Measurements from ENCODE around the gene YAP1.
"Not testable (repeated sequence)": the region's sequence is repeated elsewhere in the genome, so short reads cannot be mapped to it uniquely, and the experiment has no call there.

YAP1 gene

DNA sequence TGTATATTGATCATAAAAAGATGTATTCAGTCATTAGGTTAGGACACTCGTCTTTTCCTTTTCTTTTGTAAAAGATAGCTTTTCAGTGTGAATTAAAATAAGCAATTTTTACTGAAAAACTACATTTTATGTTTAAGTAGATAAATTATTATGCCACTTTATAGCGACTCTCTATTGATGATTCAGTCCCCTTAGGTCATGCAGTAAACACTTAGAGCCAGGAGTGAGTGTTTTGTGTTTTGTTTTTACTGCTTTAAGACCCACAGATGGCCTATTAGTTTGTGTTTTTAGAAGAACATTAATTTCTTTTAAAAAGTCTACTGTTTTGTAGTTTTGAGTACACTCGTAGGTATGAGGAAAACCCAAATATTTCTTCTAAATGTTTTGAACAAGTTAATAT, 86.6 kb downstream of the YAP1 start:
- no peak for DNase-seq (ENCODE audit: low read depth in 2 of 3, low spot score in 2 of 3)

DNA sequence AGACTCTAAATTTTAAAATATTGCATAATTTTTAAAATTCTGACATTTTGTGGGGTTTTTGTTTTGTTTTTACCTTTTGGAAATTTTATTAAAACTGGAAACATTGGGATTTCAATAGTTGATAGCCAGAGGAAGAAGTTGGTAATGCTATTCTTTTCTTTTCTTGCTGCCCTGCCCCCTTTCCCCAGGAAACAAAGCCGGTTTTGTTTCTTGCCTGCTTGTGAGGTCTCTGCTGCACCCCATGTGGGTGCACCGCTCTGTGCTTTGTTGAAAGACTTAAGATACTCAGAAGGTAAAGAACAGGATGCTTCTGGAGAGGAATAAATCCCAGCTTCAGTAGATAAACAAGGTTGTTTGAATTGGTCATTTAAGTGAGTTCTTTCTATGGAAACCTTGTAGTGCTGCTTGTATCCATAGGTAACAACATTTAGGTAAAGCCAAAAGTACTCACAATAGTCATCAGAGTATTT, 87.5 kb downstream of the YAP1 start:
- no peak for DNase-seq (ENCODE audit: low read depth in 2 of 3, low spot score in 2 of 3)

DNA sequence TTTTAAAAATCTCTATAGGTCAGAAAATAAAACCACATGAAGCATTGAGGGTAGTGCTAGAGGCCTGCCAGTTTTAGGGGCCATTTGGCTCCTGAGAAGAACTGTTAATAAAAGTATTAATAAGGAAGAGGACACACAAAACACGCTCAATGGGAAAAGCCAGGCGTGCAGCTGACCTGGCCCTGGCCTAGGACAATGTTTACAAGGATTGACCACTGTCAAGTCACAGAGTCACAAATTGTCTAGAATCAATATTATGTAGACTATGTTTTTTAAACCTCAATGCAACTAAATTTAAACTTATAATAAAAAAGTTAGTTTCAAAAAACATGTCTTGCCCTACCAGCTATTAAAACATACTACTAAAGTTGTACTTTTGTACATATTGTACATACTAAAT, 89.4 kb downstream of the YAP1 start:
- DNase-seq (ENCODE audit: low read depth in 2 of 3, low spot score in 2 of 3), result no peak

DNA sequence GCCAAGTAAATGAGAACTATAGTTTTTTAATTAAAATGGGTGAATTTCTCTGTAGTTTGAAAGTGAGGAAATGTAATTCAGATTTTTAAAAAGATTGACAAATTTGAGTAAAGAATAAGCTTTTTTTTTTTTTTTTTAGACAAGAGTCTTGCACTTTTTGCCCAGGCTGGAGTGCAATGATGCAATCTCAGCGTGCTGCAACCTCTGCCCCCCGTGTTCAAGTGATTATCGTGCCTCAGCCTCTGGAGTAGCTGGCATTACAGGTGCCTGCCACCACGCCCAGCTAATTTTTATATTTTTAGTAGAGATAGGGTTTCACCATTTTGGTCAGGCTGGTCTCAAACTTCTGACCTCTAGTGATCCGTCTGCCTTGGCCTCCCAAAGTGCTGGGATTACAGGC, 90.1 kb downstream of the YAP1 start:
- not testable (repeated sequence) for DNase-seq (ENCODE audit: low read depth in 2 of 3, low spot score in 2 of 3)

DNA sequence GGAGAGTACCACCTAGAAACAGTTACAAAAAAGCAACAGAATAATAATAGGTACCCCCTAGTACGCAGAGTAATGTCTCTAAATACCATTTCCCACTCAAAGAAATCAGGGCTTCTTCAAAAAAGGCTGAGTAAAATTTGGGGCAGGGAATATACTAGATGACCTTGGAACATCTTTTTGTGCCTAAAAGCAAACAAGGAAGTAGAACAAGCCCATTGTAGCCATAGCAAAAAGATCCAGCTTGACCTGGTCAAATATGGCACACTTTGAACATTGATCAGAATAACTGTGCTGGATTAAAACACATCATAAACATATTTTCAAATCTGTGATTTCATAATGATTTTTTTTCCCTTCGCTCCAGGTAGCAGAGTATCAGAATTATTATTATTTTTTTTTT, 91.5 kb downstream of the YAP1 start:
- DNase-seq (ENCODE audit: low read depth in 2 of 3, low spot score in 2 of 3), result no peak

DNA sequence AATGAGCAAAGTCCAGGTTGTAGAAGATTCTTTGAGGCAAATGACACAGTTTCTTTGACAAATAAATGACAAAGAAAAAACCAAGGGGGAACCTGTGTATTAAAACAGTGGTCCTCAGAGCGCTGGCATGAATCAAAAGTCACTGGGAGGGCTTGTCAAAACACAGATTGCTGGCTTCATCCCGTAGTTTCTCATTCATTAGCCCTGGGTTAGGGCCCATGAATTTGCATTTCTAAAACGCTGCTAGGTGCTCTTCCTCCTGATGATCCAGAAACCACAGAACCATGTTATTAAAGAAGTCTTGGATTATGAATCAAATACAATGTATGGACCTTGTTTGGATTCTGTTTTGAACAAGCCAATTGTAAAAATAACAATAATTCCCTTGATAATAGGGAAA, 92.7 kb downstream of the YAP1 start:
- no peak for DNase-seq (ENCODE audit: low read depth in 2 of 3, low spot score in 2 of 3)

DNA sequence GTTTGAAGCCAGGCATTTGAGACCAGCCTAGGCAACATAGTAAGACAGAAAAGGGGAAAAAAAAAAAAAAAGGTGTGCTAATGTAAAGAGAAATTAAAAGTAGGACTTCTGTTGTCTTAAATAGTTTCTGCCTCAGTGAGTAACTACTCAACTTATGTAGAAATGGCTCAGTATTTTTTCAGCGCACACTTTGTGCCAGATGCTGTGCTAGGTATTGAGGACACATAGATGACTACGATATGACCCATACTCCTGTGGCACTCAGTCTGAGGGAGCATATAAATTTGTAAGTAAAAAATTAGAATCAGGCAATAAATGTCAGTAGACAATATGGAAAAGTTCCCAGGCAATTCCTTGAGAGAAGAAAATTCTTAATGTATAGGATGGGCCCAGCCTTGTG, 93.9 kb downstream of the YAP1 start:
- DNase-seq (ENCODE audit: low read depth in 2 of 3, low spot score in 2 of 3), result no peak

DNA sequence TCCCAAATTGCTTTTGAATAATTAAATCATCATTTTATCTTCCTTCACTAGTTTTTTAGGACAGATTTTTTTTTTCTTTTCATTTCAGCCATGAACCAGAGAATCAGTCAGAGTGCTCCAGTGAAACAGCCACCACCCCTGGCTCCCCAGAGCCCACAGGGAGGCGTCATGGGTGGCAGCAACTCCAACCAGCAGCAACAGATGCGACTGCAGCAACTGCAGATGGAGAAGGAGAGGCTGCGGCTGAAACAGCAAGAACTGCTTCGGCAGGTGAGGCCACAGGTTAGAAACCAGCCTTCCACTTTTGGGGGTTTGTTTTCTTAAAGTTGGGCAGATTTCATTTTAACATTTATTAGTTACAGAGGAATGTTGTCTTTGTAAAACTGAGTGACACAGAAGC, 95.6 kb downstream of the YAP1 start:
- DNase-seq (ENCODE audit: low read depth in 2 of 3, low spot score in 2 of 3), result no peak

DNA sequence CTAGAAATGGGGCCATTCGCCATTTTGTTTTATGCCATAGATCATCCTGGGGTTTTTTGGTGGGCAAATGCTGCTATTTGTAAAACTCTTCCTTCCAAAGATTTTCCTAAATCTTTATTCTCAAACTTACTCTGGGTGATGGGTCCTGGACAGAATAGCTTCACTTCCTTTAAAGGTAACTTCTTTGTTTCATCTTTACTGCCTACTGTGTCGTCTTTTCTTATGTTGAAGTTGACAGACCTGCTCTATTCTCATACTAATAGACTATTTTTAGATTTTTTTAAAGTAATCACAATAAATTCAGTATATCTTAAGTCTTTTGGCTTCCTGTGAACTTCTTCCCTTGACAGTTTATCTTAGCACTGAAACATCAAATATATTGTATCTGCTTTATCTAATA, 98.6 kb downstream of the YAP1 start:
- DNase-seq (ENCODE audit: low read depth in 2 of 3, low spot score in 2 of 3), result no peak

DNA sequence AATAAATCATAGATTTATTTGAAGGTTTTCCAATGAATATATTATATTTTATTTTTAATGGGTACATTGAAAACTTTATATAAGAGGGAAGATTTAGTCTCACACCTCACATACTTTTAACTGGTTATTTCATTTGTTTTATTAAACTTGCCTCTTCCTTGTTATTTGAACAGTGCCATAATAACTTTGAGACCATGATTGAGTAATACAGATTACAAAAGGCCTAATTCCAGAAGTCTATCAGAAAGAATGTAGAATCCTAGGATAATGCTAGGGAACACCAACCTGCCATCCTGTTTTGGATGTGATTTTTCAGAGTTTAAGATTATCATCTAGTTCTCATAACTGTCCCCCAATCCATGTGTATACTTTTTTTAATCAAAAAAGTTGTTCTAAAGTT, 104.4 kb downstream of the YAP1 start:
- DNase-seq (ENCODE audit: low read depth in 2 of 3, low spot score in 2 of 3), result no peak

DNA sequence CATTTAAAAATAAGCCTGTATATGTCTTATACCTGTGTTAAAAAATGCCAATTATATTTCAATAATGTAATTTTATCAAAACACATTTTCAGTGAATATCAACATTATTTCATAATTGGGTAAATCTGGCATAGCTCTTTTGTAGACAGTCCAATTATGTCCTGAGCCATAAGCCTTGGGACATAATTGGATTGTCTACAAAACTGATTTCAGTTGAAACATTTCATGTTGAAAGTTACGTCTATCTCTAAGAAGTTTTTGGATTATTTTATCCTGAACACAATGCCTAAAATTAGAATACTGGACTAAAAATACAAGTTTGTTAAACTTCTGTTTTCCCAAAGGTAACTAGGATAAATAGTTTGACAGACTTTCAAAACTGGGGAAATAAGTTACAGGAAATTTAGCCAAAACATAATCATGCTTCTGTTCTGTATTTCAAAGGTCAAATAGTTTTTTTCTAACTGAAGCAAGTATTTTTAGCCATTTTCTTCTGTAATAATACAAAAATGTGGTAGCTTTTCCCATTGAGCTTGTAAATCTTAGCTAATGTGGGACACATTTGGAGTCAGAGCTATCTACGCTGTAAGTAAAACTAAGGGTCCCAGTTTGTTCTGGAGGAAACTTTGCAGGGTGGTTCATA, 106.3 kb downstream of the YAP1 start:
- no peak for DNase-seq (ENCODE audit: low read depth in 2 of 3, low spot score in 2 of 3)

DNA sequence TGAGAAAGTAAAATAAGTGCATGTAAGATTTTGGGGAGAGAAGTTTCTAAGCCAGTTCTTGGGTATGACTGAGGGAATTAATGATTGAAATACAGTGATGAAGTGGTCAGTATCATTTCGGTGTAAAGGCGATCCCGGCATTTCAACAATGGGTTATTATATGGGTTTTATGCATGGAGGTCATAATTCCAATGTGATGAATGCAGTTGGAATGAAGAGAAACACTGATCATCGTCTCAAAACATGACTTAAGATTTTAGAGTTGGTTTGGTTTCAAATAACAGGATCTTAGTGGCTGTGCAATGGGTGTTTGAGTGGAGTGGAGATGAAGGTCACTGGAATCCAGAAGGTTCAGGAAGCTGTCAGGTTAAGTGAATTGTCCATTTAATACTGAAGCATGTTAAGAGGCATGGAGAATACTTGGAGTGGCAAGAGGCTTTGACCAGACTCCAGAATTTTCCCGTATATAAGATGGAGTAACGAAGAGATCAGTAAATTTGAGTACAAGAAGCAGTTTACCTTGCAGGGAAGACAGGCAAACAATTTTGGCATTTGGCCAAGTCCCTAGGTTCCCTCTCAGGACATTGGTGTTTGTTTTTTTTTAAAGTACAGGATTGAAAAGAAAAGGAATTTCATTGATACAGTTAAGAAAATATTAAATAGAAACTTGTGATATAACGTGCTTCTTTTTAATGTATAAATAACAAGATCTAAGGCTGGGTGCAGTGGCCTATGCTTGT, 110.7 kb downstream of the YAP1 start:
- no peak for DNase-seq (ENCODE audit: low read depth in 2 of 3, low spot score in 2 of 3)

DNA sequence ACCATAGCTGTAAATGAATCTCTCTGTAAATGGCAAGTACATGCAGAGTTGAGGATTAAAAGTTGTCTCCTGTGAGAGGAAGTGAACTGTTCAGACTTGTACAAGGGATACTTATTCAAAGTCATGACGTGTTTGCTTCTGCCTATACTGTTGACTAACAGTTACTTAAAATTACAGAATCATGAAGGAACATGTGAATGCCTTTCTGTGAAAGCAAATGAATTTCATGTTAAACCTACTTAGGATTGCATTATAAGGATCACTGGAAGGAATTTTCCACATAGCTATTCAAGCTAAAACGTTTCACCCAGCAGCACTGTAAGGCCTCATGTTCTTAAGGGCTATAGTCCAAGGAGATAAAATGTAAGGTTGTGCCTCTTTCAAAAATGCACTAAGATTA, 113.6 kb downstream of the YAP1 start:
- no peak for DNase-seq (ENCODE audit: low read depth in 2 of 3, low spot score in 2 of 3)

DNA sequence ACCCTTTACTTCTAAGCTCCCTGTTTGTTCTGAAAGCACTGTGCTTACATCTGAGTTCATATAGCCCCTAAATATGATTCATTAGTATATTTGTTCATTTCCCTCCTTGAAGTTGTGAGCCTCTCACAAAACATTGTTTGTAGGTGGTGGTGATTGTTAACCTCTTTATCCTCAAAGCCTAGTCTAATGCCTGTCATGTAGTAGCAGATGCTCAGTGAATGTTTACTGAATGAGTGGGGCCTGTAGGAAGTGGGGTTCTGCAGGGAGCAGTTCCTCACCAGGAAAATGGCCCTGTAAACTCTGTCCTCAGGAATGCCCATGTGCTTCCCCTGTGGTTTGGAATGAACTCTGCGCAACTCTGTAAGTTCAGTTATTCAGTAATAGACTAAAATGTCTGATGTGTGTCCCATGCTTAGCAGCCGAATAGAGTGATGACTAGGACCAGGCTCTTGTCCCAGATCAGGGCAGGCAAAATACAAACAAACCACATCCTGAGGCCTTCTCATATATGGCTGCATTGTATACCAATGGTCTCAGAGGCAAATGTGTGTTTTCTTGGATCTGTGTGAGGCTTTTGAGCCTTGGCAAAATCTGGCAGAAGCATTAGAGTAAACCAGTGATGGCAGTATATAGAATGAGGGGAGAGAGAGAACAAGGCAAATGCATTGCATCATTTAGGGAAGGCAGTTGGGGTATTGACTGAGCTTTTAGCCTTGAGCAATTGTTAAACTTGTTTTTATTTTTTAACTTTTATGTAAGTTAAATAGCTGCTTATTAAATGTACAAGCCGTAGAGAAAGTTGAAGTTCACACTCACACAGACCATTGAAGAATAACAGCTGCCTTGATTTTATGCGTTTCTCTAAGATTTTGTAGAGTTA, 115.7 kb downstream of the YAP1 start:
- no peak for DNase-seq (ENCODE audit: low read depth in 2 of 3, low spot score in 2 of 3)

DNA sequence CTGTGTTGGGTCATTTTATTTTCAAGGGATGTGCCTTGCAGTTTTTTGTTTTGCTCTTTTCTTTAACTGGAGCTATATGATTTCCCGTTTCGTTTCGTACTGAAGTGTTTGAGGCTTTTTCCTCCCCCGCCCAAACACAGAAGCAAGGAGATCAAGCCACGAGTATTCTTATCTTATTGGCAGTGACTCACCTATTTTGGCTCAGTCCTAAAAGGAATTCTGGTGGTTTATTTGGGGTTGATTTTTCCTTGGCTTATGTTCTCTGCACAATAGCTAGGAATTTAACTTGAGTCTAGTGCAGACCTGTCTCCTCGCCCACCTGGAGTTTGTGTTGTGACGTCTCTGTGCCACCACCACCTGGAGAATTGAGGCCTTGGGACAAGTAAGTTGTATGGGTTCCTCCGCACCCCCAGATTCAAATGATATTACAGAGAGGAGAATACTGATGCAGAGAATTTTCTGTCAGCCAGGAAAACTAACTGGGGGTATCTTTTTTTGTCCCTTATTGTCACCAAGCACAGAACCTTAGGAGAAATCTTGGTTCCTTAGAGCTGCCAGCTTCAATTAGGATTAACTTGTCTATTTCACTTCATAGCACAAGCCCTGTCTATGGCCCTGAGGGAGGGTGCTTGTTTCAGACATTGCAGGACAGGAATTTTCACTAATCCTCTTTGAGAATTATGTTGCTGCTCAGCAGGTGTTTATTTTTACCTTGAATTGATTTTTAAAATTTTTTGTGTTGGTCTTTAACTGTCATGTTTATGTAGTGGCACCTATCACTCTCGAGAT, 116.6 kb downstream of the YAP1 start:
- DNase-seq (ENCODE audit: low read depth in 2 of 3, low spot score in 2 of 3), result no peak

DNA sequence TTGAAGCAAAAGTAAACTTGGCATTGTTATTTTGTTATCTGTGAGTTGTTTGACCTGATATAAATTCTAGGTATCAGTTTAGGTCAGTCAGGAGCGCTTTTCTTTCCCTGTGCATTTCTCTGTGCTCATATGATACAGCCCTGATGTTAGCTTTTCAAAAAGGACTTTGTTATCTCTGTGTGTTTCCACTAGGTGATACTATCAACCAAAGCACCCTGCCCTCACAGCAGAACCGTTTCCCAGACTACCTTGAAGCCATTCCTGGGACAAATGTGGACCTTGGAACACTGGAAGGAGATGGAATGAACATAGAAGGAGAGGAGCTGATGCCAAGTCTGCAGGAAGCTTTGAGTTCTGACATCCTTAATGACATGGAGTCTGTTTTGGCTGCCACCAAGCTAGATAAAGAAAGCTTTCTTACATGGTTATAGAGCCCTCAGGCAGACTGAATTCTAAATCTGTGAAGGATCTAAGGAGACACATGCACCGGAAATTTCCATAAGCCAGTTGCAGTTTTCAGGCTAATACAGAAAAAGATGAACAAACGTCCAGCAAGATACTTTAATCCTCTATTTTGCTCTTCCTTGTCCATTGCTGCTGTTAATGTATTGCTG, 119.4 kb downstream of the YAP1 start:
- no peak for DNase-seq (ENCODE audit: low read depth in 2 of 3, low spot score in 2 of 3)

DNA sequence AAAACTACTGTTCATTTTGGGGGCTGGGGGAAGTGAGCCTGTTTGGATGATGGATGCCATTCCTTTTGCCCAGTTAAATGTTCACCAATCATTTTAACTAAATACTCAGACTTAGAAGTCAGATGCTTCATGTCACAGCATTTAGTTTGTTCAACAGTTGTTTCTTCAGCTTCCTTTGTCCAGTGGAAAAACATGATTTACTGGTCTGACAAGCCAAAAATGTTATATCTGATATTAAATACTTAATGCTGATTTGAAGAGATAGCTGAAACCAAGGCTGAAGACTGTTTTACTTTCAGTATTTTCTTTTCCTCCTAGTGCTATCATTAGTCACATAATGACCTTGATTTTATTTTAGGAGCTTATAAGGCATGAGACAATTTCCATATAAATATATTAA, 119.9 kb downstream of the YAP1 start:
- no peak for DNase-seq (ENCODE audit: low read depth in 2 of 3, low spot score in 2 of 3)

DNA sequence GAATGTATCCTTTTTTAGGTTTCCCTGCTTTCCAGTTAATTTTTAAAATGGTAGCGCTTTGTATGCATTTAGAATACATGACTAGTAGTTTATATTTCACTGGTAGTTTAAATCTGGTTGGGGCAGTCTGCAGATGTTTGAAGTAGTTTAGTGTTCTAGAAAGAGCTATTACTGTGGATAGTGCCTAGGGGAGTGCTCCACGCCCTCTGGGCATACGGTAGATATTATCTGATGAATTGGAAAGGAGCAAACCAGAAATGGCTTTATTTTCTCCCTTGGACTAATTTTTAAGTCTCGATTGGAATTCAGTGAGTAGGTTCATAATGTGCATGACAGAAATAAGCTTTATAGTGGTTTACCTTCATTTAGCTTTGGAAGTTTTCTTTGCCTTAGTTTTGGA, 120.7 kb downstream of the YAP1 start:
- DNase-seq (ENCODE audit: low read depth in 2 of 3, low spot score in 2 of 3), result no peak

DNA sequence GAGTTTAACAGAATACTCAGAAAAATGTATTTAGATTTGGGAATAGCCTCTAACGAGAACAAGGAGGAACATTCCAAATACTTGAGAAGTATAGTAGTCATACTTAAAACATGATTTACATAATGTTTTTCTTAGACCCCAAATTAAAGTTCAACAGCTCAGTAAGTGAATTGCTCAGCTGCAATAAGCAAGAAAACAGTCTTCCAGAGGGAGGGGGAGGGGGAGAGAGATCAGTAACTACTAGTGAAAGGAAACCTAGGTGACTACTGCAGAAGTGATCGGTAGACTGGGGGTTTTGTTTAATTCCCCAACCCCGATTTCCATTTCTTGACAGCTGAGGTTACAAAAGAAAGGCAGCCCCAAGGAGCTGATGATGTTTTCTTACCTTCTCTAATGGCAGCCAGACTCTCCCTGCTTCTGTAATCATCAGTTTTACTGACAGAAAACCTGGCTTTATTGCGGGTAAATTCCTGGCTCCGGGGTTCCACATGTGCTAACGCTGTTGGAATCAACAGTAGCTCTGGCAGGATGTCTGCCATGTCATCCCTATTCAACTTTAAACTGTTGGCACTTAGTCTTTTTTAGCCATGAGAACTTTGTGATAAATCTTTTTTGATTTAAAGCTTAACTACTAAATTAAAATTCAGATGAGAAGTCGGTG, 124.7 kb downstream of the YAP1 start:
- no peak for DNase-seq (ENCODE audit: low read depth in 2 of 3, low spot score in 2 of 3)

DNA sequence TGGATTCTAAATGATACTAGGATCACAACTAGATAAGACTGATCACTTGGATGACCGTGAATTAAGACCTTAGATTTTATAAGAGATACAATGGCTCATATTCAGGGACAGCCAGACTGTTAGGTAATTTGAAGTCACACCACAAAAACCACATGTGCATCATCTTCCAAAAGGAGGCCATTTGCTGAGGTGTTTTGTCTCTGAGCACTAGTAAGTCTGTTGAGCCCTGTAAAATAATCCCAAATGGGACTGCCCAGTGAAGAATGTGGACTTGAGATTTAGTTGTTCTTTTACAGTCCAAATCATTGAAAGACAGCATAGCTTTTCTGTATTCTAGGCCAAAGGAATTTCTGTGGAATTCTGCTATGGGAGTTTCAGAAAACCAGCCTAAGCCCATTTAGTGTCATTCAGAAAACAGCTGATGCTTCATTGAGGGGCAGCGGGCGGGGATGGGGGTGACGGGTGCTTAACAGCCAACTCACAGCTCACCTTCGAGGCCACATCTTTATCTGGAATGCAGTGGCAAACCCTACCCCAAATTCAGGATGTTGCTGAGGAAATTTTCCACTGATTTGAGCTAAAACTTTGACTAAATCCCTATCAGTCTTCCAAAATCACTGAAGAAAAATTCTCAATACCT, 127.0 kb downstream of the YAP1 start:
- DNase-seq (ENCODE audit: low read depth in 2 of 3, low spot score in 2 of 3), result no peak

Measured in activated CD8-positive, alpha-beta memory T cell treated with anti-CD3 and anti-CD28 coated beads for 48 hours (primary cell).